ENCODE measurements around the gene PRKAG1.

The PRKAG1 gene

DNA sequence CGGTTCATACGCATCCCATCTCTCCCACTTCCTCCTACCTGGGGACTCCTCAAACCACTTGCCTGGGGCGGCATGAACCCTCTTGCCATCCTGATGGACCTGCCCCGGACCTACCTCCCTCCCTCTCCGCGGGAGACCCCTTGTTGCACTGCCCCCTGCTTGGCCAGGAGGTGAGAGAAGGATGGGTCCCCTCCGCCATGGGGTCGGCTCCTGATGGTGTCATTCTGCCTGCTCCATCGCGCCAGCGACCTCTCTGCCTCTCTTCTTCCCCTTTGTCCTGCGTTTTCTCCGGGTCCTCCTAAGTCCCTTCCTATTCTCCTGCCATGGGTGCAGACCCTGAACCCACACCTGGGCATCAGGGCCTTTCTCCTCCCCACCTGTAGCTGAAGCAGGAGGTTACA lies 36.8 kb downstream of the PRKAG1 start:
- no peak for DNase-seq (ENCODE audit: low read depth in 2 of 2)

- no peak for DNase-seq (ENCODE audit: low read depth in 2 of 2)
Measured at GRCh38 chr12:48980953-48981756, 37.4 kb downstream of the PRKAG1 start.

GRCh38 chr12:48980389-48980952 lies 38.1 kb downstream of the PRKAG1 start:
- no peak for DNase-seq (ENCODE audit: low read depth in 2 of 2)

DNA sequence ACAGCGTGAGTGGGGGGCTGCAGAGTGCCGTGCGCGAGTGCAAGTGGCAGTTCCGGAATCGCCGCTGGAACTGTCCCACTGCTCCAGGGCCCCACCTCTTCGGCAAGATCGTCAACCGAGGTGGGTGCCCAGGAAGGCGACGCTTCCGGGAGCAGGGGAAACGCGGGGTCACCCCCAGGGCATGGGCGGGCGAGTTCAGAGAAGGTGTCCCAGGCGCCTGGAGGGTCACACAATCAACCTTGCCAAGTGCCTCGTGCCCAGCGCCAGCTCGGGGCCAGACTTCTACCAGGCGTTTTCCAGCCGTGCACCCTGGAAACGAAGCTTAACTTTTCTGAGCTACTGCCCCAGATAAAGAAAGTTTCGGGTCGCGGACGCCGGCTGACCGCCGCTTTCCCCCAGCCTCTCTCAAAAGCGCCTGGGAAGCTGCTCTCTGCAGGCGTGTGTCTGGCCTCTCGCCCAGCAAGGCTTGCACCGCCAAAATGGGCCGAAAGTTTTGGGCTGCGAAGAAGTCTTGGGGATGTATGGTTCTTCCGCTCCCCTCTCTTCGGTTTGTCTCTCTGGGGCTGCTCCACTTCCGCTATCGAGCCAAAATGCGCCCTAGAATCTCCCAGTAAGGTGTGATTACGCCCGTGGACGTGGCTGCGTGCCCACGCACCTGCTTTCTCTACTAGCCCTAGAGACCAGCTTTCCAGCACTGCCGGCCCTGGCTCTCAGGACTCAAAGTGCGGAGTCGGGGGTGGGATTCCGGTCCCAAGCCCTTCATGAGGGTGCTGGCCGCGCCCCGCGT lies 38.8 kb downstream of the PRKAG1 start:
- no peak for DNase-seq (ENCODE audit: low read depth in 2 of 2)

DNA sequence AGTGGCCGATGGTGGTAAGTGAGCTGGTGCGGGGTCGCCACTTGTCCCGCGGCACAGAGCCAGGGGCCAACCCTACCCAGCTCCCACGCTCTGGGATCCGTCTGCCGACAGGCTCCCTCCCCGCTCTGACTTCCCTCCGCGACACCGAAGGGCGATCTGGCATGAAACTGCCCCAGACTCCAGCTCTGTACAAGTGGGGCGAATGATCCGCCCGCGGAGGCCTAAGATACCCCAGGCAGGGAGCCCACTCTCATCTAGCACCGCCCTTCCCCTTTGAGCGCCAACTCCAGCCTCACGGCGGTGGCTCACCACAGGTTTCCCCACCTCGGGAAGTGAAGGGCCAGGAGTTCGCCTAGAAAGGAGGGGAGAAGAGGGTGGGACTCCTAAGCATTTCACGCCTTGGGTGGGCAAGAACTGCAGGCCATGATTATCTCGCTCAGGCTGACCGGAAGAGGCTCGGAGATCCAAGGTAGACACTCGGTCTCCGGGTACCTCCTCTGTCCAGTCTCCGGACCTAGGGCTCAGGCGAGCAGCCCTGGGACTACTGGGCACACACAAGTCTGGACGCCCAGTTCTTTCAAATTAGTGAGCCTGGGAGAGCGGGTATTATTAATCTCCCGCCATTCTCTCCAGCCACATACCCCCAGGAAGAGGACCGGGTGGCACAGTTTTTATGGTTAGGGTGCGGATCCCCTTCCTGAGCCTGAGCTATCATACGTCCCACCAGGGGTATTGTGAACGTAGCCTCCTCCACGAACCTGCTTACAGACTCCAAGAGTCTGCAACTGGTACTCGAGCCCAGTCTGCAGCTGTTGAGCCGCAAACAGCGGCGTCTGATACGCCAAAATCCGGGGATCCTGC lies 39.6 kb downstream of the PRKAG1 start:
- DNase-seq (ENCODE audit: low read depth in 2 of 2) = no peak

DNA sequence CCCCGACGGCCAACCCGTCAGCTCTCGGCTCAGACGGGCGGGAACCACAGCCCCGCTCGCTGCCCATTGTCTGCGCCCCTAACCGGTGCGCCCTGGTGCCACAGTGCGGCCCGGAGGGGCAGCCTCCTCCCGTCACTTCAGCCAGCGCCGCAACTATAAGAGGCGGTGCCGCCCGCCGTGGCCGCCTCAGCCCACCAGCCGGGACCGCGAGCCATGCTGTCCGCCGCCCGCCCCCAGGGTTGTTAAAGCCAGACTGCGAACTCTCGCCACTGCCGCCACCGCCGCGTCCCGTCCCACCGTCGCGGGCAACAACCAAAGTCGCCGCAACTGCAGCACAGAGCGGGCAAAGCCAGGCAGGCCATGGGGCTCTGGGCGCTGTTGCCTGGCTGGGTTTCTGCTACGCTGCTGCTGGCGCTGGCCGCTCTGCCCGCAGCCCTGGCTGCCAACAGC lies 40.3 kb downstream of the PRKAG1 start, which contains the start of gene WNT1:
Gene WNT1 (plus strand): TSS at position 32 of the 450 bp plus-strand sequence. CDS start 329 bp downstream, at position 361.
- DNase-seq (ENCODE audit: low read depth in 2 of 2) = no peak

DNA sequence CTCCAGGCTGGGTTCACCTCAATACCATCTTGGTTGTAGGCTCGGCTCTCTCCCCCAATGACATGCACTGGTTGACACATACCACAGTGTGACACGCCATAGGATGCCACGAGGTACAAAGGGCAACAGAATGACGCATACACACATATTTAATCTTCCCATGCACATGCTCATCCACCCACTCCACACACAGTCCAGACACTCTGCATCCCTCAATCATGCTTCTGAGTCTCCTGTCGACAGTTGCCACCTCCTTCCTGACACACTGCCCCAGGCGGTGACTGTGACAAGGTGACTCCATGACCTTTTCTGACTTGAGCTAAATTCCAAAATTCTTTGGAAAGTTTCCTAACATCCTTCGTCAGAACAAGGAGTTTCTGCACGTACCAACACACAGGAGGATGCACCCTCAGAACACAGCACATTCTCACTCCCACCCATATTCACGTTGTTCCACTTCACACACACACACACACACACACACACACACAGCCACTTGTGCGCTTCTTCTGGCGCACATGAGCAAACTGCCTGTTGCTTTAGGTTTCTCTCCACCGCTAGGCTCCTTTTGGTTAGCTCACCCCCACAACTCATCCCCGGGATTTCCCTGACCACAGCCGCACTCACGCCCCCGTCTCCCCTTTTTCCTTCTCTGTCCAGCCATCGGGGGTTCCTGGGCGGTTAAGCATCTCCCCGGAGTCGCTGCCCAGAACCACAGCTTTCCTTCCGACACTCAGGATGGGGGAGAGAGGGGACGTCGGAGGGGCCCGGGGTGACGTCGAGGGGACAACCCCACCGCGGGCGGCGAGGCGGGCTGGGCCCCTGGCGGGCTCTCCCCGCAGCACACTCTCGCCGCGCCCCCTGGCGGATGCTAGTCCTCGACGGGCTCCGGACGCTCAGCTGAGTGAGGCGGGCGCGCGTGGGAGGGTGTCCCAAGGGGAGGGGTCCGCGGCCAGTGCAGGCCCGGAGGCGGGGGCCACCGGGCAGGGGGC lies 41.0 kb downstream of the PRKAG1 start:
- no peak for DNase-seq (ENCODE audit: low read depth in 2 of 2)

DNA sequence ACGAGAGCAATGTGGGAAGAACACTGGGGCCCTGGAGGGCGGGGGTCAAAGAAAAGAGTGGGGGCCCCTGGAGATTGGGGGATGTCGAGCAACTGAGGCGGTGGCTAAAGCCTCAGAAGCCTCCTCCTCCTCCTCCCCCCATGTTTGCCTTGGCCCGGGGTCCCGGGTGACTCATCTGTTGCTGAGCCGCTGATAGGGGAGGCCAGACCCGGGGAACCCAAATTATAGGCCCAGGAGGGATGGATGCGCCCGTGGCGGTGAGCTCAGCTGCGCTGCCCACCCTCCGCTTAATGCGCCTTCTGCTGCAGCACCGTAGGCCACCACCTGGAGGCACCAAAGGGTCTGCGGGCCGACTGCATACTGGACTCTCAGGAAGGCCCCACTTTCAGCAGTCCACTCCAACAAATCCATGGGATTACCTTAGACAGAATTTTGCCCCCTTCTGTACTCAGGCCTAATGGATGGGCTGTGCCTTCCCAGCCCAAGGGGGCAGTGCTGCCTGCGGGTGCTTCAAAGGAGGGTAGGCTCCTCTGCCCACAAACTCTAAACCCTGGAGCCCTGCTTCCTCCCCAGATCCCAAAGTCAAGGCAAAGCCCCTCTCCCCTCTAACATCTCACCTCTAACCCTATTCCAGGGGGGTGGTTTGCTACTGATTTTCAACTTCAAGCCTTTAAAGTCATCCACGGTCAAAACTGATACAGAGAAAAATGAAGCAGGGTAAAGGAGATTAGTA lies 44.5 kb downstream of the PRKAG1 start:
- DNase-seq (ENCODE audit: low read depth in 2 of 2) = peak; percentile 32 to 33

GRCh38 chr12:48973531-48973930 lies 45.0 kb downstream of the PRKAG1 start:
- no peak for DNase-seq (ENCODE audit: low read depth in 2 of 2)

- DNase-seq (ENCODE audit: low read depth in 2 of 2) = no peak
Measured at GRCh38 chr12:48972952-48973483, 45.6 kb downstream of the PRKAG1 start.

- DNase-seq (ENCODE audit: low read depth in 2 of 2) = no peak
Measured at GRCh38 chr12:48972213-48972951, 46.2 kb downstream of the PRKAG1 start.

DNA sequence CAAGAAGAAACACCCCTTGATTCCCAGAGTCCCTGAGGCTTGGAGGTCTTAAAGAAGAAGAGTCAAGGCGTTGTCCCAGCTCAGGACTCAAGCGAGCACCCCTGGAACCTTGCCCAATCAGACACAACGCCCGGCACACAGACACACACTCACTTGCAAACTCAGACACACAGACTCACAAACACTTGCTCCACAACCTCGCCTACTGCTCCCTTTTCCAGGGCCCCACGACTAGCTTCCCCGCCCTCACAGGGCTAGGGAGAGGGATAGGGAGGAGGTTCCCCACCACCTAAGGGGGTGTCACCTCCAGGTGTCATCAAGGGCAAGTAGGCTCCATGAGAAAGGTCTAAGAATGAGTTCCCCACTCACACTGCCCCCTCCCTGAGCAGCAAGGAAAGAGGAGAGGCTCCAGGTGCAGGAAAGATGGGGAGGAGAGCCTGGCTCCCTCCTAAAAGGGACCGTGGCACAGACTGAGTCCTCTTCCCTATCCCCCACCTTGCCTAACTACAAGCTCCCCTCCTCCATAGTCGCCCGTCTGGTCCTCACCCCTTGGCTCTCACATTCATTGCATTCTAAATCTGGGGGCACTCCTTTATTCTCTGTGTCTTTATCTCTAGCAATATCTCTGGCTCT lies 47.8 kb downstream of the PRKAG1 start:
- DNase-seq (ENCODE audit: low read depth in 2 of 2) = no peak

- no peak for DNase-seq (ENCODE audit: low read depth in 2 of 2)
Measured at GRCh38 chr12:48969833-48970701, 48.5 kb downstream of the PRKAG1 start.

DNA sequence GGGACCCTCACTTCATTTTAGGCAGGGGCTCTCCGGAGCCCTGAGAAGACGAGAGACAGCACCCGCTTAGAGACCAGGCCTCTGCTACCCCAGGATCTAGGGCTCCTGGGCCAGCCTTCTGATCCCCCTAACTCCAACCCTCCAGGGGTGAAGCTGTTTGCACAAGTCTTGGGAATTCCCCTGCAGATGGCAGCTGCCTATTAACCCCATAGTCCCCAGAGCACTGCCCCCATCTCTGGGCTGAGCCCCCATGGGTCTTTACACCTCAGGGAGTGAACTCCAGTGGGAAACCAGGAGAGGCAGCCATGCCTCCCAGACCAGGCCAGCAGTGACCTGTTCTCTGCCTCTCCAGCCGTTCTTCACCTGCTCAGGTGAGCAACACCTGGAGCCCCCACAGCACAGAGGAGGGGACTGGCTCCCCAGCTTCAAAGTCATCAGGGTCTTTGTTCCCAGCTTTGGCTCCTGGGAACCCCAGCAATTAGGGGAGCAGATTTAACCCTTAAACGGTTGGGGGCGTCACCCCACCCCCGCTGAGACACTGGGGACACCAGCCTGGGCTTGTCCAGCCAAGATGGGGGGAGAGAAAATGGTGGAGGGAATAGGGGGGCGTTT lies 49.3 kb downstream of the PRKAG1 start:
- DNase-seq (ENCODE audit: low read depth in 2 of 2) = no peak

- DNase-seq (ENCODE audit: low read depth in 2 of 2) = no peak
Measured at GRCh38 chr12:48968467-48968866, 50.1 kb downstream of the PRKAG1 start.

DNA sequence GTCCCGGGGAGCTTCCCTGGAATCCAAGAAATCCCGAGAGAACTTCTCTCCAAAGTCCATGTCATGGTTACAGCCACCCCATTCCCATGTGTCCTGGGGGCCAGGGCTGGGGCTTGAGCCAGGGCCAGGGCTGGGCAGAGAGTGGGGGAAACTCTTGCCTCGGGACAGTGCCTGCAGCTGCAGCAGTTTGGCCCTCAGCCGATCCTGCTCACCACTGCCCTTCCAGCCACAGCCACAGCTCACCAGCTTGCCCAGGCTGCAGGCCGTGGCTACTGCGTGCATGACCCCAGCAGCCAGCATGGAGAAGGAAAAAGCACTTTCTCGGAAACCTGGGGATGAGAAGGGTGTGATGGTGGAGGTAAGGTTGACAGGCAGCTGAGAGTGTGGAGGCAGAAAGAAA lies 50.6 kb downstream of the PRKAG1 start:
- no peak for DNase-seq (ENCODE audit: low read depth in 2 of 2)

Measured in fibroblast of skin of left biceps (primary cell).